GM12892 (cell line): ENCODE measurements around the gene SLC24A3.

Experiments
- POLR2A ChIP-seq: IDR thresholded peaks from 2 replicates; pipeline ENCODE4 v1.6.1; 2011; ENCODE audit warnings: low read depth, low read length, control low read depth
- POLR2AphosphoS5 ChIP-seq: IDR thresholded peaks from 2 replicates; pipeline ENCODE4 v1.6.1; 2011; ENCODE audit warnings: low read depth, low read length, control low read depth
- TAF1 ChIP-seq: IDR thresholded peaks from 2 replicates; pipeline ENCODE4 v1.6.1; 2011; ENCODE audit warnings: low read depth, mild to moderate bottlenecking, control low read depth, low read length, borderline replicate concordance

DNA sequence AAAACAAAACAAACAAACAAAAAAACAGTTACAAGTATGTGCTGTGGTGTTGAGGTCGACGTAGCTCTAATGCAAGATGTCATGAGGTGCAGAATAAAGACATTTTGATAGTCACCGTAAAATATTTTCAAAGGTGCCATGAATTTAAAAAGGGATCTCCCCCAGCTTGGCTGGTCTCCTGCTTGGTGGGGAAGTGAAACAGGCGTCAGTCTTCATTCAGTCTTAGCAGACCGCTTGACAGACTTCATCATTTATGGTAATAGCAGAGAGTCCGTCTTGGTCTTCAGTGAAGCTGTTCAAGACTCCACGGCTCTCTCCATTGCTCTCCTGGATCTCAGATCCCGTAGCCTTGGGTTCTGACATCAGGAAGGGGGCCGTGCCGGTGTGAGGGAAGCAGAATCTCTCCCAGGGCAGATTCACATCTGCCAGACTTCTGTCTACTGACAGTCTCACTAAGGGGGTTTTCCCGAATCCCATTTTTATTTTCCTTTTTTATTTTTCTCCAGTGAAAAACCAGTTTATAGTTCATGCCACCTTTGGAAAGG lies 1.6 kb downstream of the SLC24A3 start:
- no peak for TF ChIP-seq POLR2AphosphoS5
- TF ChIP-seq POLR2A = no peak
- TF ChIP-seq TAF1 = no peak
